NCI-H2196 treated with DMSO at 0.1 percent for 48 hours (cell line): ENCODE data around the gene CLVS2.

ENCODE experiments used
- DNase-seq: peaks from one replicate; lab custom pipeline; 2025; ENCODE audit not compliant: unreplicated experiment; lab: John Stamatoyannopoulos, UW

CLVS2 gene

DNA sequence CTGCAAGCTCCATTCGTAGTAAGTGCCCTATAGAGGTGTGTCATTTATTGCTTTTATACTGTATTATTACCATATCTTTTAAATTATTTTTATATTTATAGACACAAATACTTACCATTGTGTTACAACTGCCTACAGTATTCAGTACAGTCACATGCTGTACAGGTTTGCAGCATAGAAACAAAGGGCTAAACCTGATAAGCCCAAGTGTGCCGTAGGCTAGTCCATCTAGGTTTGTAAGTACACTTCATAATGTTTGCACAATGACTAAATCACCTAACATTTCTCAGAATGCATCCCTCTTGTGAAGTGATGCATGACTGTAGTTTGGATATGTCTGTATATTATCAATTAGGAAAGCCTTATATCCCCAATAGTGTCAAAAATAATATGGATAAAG lies 122.8 kb downstream of the CLVS2 start:
- peak; percentile 6 for DNase-seq
